ENCODE data around the gene CDH22. TPM values are rescaled to one million over a fixed set of nuclear protein-coding genes. Genes with fewer than 3 reads are reported as not detected.

The CDH22 gene
- total RNA-seq, 1 experiment from 2014 or later = not detected

DNA sequence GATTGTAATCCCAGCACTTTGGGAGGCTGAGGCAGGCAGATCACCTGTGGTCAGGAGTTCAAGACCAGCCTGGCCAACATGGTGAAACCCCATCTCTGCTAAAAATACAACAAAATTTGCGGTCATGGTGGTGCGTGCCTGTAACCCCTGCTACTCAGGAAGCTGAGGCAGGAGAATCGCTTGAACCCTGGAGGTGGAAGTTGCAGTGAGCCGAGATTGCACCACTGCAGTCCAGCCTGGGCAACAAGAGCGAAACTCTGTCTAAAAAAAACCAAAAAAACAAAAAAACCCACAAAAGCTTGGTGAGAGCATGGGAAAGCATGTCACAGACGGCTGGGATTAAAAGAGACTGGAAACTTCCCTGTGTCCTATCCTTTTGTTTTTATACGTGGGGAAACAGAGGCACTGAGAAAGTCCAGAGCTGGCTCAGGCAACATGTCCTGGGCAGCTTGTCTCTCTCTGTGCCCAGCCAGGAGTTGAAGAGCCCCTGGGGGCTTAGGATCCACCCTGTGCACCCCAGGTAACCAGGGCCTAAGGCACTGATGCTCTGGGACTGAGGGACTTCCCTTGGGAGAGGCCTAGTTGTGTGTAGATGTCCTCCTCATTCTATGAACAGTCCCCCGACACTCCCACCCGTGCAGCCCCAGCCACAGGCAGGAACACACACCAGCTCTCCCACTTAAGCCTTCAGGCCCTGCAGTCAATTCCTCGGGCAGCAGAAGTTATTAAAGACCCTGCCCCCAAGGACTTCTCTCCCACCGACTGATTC lies 174.2 kb downstream of the CDH22 start:
- CTCF ChIA-PET = interaction anchor here (0.7 kb wide), 1 partner anchor 172 kb away, joined by 3 read pairs; no protein-coding TSS in a partner anchor

DNA sequence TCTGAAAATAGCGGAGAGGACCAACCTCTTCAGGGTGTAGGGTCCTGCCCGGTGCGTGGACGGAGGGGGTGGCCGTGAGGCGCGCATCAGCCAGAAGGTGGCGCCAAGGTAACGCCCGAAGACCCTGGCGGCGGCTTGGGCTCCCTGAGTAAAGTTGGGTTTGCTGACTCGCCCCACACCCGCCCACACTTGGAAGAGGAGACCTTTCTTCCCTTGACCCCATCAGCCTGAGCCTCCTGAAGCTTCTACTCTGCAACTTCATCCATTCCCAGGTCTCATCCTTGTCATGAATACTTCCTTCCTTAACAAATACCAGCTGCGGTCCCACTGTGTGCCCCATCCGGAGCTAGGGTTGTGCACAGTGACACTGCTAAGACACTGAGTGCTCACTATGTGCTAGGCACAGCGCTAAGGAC lies 175.6 kb downstream of the CDH22 start:
- ChIA-PET CTCF (interaction anchor here (1.3 to 1.6 kb wide), 2 partner anchors 13 to 216 kb away, joined by 3 to 7 read pairs; no protein-coding TSS in a partner anchor), POLR2A (no interaction called here)
- H3K4me3 ChIP-seq (ENCODE audit: low read depth in 2 of 2, low read length in 2 of 2) = no peak overlapping the region
- H3K27ac ChIP-seq (ENCODE audit: low read length) = no peak overlapping the region
- ATAC-seq (peak; percentile 94), DNase-seq (ENCODE audit: low read depth, low spot score) (no peak)
- no peaks in the 10 kb centered on the region for H3K36me3 ChIP-seq (ENCODE audit: control insufficient read depth, insufficient read depth, low read length)
- intact Hi-C loops (cut with micrococcal nuclease; ENCODE audit: unreplicated experiment) (loop anchor here (1.0 to 5.0 kb wide), 2 partner anchors 120 to 217 kb away; no protein-coding TSS in a partner anchor), in situ Hi-C loops (cut with HindIII; ENCODE audit: low pct_unique_long_range_greater_than_20kb, low sequenced_read_pairs) (no loop called here)
- no peaks in the 10 kb centered on the region for H3K9me3 ChIP-seq (ENCODE audit: control insufficient read depth, insufficient read depth, low read depth, low read length)
- H3K4me1 ChIP-seq (ENCODE audit: control insufficient read depth, insufficient read depth, low read length) = peaks cover 4% of the 10 kb centered on the region; the same call in 1 of the 2 replicates
- H3K27me3 ChIP-seq (ENCODE audit: control insufficient read depth, insufficient read depth, low read length) = peaks cover 6% of the 10 kb centered on the region; the same call in 1 of the 2 replicates
- no TSS peak for BruUV-seq (replicated peaks)
- TF ChIP-seq, protein P1, sequence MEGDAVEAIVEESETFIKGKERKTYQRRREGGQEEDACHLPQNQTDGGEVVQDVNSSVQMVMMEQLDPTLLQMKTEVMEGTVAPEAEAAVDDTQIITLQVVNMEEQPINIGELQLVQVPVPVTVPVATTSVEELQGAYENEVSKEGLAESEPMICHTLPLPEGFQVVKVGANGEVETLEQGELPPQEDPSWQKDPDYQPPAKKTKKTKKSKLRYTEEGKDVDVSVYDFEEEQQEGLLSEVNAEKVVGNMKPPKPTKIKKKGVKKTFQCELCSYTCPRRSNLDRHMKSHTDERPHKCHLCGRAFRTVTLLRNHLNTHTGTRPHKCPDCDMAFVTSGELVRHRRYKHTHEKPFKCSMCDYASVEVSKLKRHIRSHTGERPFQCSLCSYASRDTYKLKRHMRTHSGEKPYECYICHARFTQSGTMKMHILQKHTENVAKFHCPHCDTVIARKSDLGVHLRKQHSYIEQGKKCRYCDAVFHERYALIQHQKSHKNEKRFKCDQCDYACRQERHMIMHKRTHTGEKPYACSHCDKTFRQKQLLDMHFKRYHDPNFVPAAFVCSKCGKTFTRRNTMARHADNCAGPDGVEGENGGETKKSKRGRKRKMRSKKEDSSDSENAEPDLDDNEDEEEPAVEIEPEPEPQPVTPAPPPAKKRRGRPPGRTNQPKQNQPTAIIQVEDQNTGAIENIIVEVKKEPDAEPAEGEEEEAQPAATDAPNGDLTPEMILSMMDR (IDR thresholded peaks at IDR 0.05) = peak; percentile 96
- TF ChIP-seq, protein P2, sequence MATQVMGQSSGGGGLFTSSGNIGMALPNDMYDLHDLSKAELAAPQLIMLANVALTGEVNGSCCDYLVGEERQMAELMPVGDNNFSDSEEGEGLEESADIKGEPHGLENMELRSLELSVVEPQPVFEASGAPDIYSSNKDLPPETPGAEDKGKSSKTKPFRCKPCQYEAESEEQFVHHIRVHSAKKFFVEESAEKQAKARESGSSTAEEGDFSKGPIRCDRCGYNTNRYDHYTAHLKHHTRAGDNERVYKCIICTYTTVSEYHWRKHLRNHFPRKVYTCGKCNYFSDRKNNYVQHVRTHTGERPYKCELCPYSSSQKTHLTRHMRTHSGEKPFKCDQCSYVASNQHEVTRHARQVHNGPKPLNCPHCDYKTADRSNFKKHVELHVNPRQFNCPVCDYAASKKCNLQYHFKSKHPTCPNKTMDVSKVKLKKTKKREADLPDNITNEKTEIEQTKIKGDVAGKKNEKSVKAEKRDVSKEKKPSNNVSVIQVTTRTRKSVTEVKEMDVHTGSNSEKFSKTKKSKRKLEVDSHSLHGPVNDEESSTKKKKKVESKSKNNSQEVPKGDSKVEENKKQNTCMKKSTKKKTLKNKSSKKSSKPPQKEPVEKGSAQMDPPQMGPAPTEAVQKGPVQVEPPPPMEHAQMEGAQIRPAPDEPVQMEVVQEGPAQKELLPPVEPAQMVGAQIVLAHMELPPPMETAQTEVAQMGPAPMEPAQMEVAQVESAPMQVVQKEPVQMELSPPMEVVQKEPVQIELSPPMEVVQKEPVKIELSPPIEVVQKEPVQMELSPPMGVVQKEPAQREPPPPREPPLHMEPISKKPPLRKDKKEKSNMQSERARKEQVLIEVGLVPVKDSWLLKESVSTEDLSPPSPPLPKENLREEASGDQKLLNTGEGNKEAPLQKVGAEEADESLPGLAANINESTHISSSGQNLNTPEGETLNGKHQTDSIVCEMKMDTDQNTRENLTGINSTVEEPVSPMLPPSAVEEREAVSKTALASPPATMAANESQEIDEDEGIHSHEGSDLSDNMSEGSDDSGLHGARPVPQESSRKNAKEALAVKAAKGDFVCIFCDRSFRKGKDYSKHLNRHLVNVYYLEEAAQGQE (IDR thresholded peaks at IDR 0.05; ENCODE audit: insufficient read depth in 1 of 2, low read depth in 2 of 2, low read length in 1 of 2) = 0 out of 4 replicates have a peak, but pooled peaks of 1 of the 2 experiments have one; percentile 23
- TF ChIP-seq TCF7L2 (IDR thresholded peaks at IDR 0.05; ENCODE audit: low read depth, low read length) = no peak

More for the DNA sequence above, 174.2 kb downstream of the CDH22 start:
- in situ Hi-C loops (cut with HindIII; ENCODE audit: low pct_unique_long_range_greater_than_20kb, low sequenced_read_pairs) (no loop called here), intact Hi-C loops (cut with micrococcal nuclease; ENCODE audit: unreplicated experiment) (loop anchor here (5.0 kb wide), 1 partner anchor 118 kb away; no protein-coding TSS in a partner anchor)
- POLR2A ChIA-PET = no interaction called here
- H3K27me3 ChIP-seq (ENCODE audit: control insufficient read depth, insufficient read depth, low read length) = peaks cover 6% of the 10 kb centered on the region; the same call in 1 of the 2 replicates
- H3K36me3 ChIP-seq (ENCODE audit: control insufficient read depth, insufficient read depth, low read length) = no peaks in the 10 kb centered on the region
- BruUV-seq (replicated peaks) = no TSS peak
- H3K9me3 ChIP-seq (ENCODE audit: control insufficient read depth, insufficient read depth, low read depth, low read length) = no peaks in the 10 kb centered on the region
- H3K27ac ChIP-seq (ENCODE audit: low read length) = no peak overlapping the region
- no peak overlapping the region for H3K4me3 ChIP-seq (ENCODE audit: low read depth in 2 of 2, low read length in 2 of 2)
- ATAC-seq (no peak), DNase-seq (ENCODE audit: low read depth, low spot score) (no peak)
- TF ChIP-seq, protein P2 (IDR thresholded peaks at IDR 0.05; ENCODE audit: insufficient read depth in 1 of 2, low read depth in 2 of 2, low read length in 1 of 2) = no peak
- TF ChIP-seq SIN3A (IDR thresholded peaks at IDR 0.05; ENCODE audit: borderline replicate concordance, insufficient read depth, low read depth, low read length) (no peak), POLR2AphosphoS5 (IDR thresholded peaks at IDR 0.05; ENCODE audit: low read depth, low read length) (no peak), TCF7L2 (IDR thresholded peaks at IDR 0.05; ENCODE audit: low read depth, low read length) (no peak)
- TF ChIP-seq, protein P1 (IDR thresholded peaks at IDR 0.05) = no peak
- H3K4me1 ChIP-seq (ENCODE audit: control insufficient read depth, insufficient read depth, low read length) = peaks cover 4% of the 10 kb centered on the region; the same call in 1 of the 2 replicates
